ENCODE measurements around the gene MPP1. TPM values are rescaled to one million over a fixed set of nuclear protein-coding genes. Genes with fewer than 3 reads are reported as not detected.
"Not testable (repeated sequence)": the region's sequence is repeated elsewhere in the genome, so short reads cannot be mapped to it uniquely, and the experiment has no call there.

The MPP1 gene
- total and polyA plus RNA-seq, 2 donors (not counting 1 experiment from before 2014, with no cell fraction given), result 27.0 to 38.5 TPM

- H3K27me3 ChIP-seq (ENCODE audit: control insufficient read depth, insufficient read depth, low read length), result no peaks in the 10 kb centered on the region
- no peak overlapping the region for H3K9ac ChIP-seq (ENCODE audit: insufficient read depth, low read length)
- H3K36me3 ChIP-seq (ENCODE audit: control insufficient read depth, insufficient read depth, low read length), result no peaks in the 10 kb centered on the region
- no peak overlapping the region for H3K4me2 ChIP-seq (ENCODE audit: extremely low read depth, insufficient read depth, low read length)
- no peaks in the 10 kb centered on the region for H4K20me1 ChIP-seq (ENCODE audit: control insufficient read depth, extremely low read depth, insufficient read depth, low read length)
- peak in 1 of 2 donors; percentile 6 for DNase-seq (ENCODE audit: low read depth in 2 of 2)
- H3K9me3 ChIP-seq (ENCODE audit: control insufficient read depth, insufficient read depth, low read depth, low read length), result no peaks in the 10 kb centered on the region
- TF ChIP-seq EZH2 (IDR thresholded peaks at IDR 0.05; ENCODE audit: low read length, missing control alignments) (no peak), CTCF (conservative IDR thresholded peaks at IDR 0.05 in 1 of 2, IDR thresholded peaks at IDR 0.05 in 1 of 2; ENCODE audit: low read depth in 1 of 2, low read length in 2 of 2) (no peak)
- H3K27ac ChIP-seq (ENCODE audit: insufficient read depth, low read length), result no peak overlapping the region
- H3K4me3 ChIP-seq (replicated peaks in 1 of 4; ENCODE audit: control extremely low read depth in 1 of 4, insufficient read depth in 1 of 4, low read depth in 3 of 4, low read length in 4 of 4), result no peak overlapping the region
- no peaks in the 10 kb centered on the region for H3K4me1 ChIP-seq (ENCODE audit: control insufficient read depth, extremely low read depth, insufficient read depth, low read length)
- no peak overlapping the region for H2AFZ ChIP-seq (ENCODE audit: low read length)
- H3K79me2 ChIP-seq (ENCODE audit: control insufficient read depth, insufficient read depth, low read length), result no peaks in the 10 kb centered on the region
These were observed 22.1 kb upstream of the MPP1 start for GRCh38 chrX:154827194-154828015.

- not testable (repeated sequence) for H3K9ac ChIP-seq (ENCODE audit: insufficient read depth, low read length); H3K27me3 ChIP-seq (ENCODE audit: control insufficient read depth, insufficient read depth, low read length); H3K36me3 ChIP-seq (ENCODE audit: control insufficient read depth, insufficient read depth, low read length); H2AFZ ChIP-seq (ENCODE audit: low read length); DNase-seq (ENCODE audit: low read depth in 2 of 2); H3K79me2 ChIP-seq (ENCODE audit: control insufficient read depth, insufficient read depth, low read length); H3K9me3 ChIP-seq (ENCODE audit: control insufficient read depth, insufficient read depth, low read depth, low read length); H3K4me2 ChIP-seq (ENCODE audit: extremely low read depth, insufficient read depth, low read length); H3K27ac ChIP-seq (ENCODE audit: insufficient read depth, low read length); H4K20me1 ChIP-seq (ENCODE audit: control insufficient read depth, extremely low read depth, insufficient read depth, low read length); H3K4me1 ChIP-seq (ENCODE audit: control insufficient read depth, extremely low read depth, insufficient read depth, low read length); H3K4me3 ChIP-seq (replicated peaks in 1 of 4; ENCODE audit: control extremely low read depth in 1 of 4, insufficient read depth in 1 of 4, low read depth in 3 of 4, low read length in 4 of 4)
These were observed 20.3 kb upstream of the MPP1 start for GRCh38 chrX:154825586-154825985.

- Histone ChIP-seq H3K79me2 (ENCODE audit: control insufficient read depth, insufficient read depth, low read length) (no peaks in the 10 kb centered on the region), H3K4me3 (replicated peaks in 1 of 4; ENCODE audit: control extremely low read depth in 1 of 4, insufficient read depth in 1 of 4, low read depth in 3 of 4, low read length in 4 of 4) (no peak overlapping the region), H3K9me3 (ENCODE audit: control insufficient read depth, insufficient read depth, low read depth, low read length) (no peaks in the 10 kb centered on the region), H3K27ac (ENCODE audit: insufficient read depth, low read length) (no peak overlapping the region), H3K36me3 (ENCODE audit: control insufficient read depth, insufficient read depth, low read length) (no peaks in the 10 kb centered on the region), H3K27me3 (ENCODE audit: control insufficient read depth, insufficient read depth, low read length) (no peaks in the 10 kb centered on the region), H2AFZ (ENCODE audit: low read length) (no peak overlapping the region), H4K20me1 (ENCODE audit: control insufficient read depth, extremely low read depth, insufficient read depth, low read length) (no peaks in the 10 kb centered on the region), H3K4me2 (ENCODE audit: extremely low read depth, insufficient read depth, low read length) (no peak overlapping the region), H3K4me1 (ENCODE audit: control insufficient read depth, extremely low read depth, insufficient read depth, low read length) (no peaks in the 10 kb centered on the region), H3K9ac (ENCODE audit: insufficient read depth, low read length) (no peak overlapping the region)
- DNase-seq (ENCODE audit: low read depth in 2 of 2), result no peak
- no peak for TF ChIP-seq EZH2 (IDR thresholded peaks at IDR 0.05; ENCODE audit: low read length, missing control alignments)
- TF ChIP-seq CTCF (conservative IDR thresholded peaks at IDR 0.05 in 1 of 2, IDR thresholded peaks at IDR 0.05 in 1 of 2; ENCODE audit: low read depth in 1 of 2, low read length in 2 of 2), result no peak
These were observed 19.4 kb upstream of the MPP1 start for GRCh38 chrX:154824638-154825037.

All from fibroblast of lung (primary cell).